Activated CD4-positive, alpha-beta T cell treated with anti-CD3 and anti-CD28 coated beads, Interleukin-2, amount 10 ng/mL, durations not matched to agents 24 days and 14 days (primary cell): ENCODE results near the gene RNF6. TPM values are rescaled to one million over a fixed set of nuclear protein-coding genes. Genes with fewer than 3 reads are reported as not detected.
A peak's percentile ranks its signal among the peaks of the same experiment; 100 is the strongest.
"Not testable (repeated sequence)": the region's sequence is repeated elsewhere in the genome, so short reads cannot be mapped to it uniquely, and the experiment has no call there.

Experiments
- DNase-seq: peaks from one replicate; pipeline ENCODE4 v3.0.0; 2022
- H3K27ac Mint-ChIP-seq: one replicate; pipeline ENCODE4 v1.8.0; 2022; ENCODE audit warnings: mild to moderate bottlenecking, mixed read lengths
- H3K27me3 Mint-ChIP-seq: one replicate; pipeline ENCODE4 v1.8.0; 2022; ENCODE audit warnings: mixed read lengths
- H3K36me3 Mint-ChIP-seq: one replicate; pipeline ENCODE4 v1.8.0; 2022; ENCODE audit warnings: low read depth, mild to moderate bottlenecking, mixed read lengths
- H3K4me1 Mint-ChIP-seq: one replicate; pipeline ENCODE4 v1.8.0; 2021; ENCODE audit warnings: mixed read lengths
- H3K4me3 Mint-ChIP-seq: one replicate; pipeline ENCODE4 v1.8.0; 2022; ENCODE audit warnings: mild to moderate bottlenecking, moderate library complexity, mixed read lengths
- H3K9me3 Mint-ChIP-seq: one replicate; pipeline ENCODE4 v1.8.0; 2021; ENCODE audit warnings: mixed read lengths
- intact Hi-C: fragments of 100-400 bp; cut with micrococcal nuclease; formaldehyde crosslinking; loops from one replicate; pipeline ENCODE4 v1.15.1; 2023
- total RNA-seq: library from RNA; stranded (reverse); gene quantifications from 2 replicates; pipeline ENCODE4 v1.2.3, GENCODE V29; 2022

The RNF6 gene
- 45.8 and 53.4 TPM in 2 replicates for total RNA-seq

- peak within 1 kb of the TSS; percentile 99 for H3K27ac Mint-ChIP-seq
- H3K36me3 Mint-ChIP-seq = peaks cover 26% of the 10 kb centered on the region
- peak within 1 kb of the TSS; percentile 97 for H3K4me3 Mint-ChIP-seq
- peaks cover 33% of the 10 kb centered on the region for H3K4me1 Mint-ChIP-seq
- peaks cover 2% of the 10 kb centered on the region for H3K27me3 Mint-ChIP-seq
- intact Hi-C loops = loop anchor here (1.0 to 5.0 kb wide), 3 partner anchors 31 to 920 kb away; partner anchors contain the start of gene NUP58
- DNase-seq = peak; percentile 95
- H3K9me3 Mint-ChIP-seq = no peaks in the 10 kb centered on the region
These were observed at the start of gene RNF6 for GRCh38 chr13:26221721-26222519. Gene RNF6, minus strand, starts transcription at chr13:26222314. Its CDS starts 2,665 bp downstream, at chr13:26219649.

GRCh38 chr13:26270707-26271106, 48.6 kb upstream of the RNF6 start:
- Mint-ChIP-seq H3K36me3 (no peaks in the 10 kb centered on the region), H3K4me3 (no peak overlapping the region), H3K27ac (no peak overlapping the region), H3K9me3 (no peaks in the 10 kb centered on the region), H3K4me1 (peaks cover 5% of the 10 kb centered on the region), H3K27me3 (no peaks in the 10 kb centered on the region)
- intact Hi-C loops = no loop called here
- DNase-seq = no peak

DNA sequence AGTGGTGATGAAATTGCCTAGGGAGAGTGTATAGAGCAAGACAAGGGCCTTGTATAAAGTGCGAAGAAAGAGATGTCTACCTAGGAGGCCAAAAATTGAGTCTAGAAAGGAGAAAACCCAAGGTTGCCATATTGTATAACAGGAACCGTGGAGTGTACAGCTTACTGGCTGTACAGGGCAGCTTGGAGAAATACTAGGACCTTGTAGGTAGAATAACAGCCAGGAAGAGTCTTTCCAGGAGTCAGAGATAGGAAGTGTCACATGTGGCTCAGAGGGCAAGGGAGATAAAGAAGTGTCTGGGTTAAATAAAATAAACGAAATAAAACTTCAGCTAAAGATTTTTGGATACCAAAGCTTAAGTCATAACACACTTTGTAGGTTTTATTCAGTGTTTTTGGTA, 44.2 kb upstream of the RNF6 start:
- no peaks in the 10 kb centered on the region for H3K36me3 Mint-ChIP-seq
- H3K27me3 Mint-ChIP-seq = no peaks in the 10 kb centered on the region
- no peak for DNase-seq
- H3K27ac Mint-ChIP-seq = no peak overlapping the region
- no peaks in the 10 kb centered on the region for H3K9me3 Mint-ChIP-seq
- intact Hi-C loops = no loop called here
- H3K4me3 Mint-ChIP-seq = no peak overlapping the region
- H3K4me1 Mint-ChIP-seq = peaks cover 5% of the 10 kb centered on the region

DNA sequence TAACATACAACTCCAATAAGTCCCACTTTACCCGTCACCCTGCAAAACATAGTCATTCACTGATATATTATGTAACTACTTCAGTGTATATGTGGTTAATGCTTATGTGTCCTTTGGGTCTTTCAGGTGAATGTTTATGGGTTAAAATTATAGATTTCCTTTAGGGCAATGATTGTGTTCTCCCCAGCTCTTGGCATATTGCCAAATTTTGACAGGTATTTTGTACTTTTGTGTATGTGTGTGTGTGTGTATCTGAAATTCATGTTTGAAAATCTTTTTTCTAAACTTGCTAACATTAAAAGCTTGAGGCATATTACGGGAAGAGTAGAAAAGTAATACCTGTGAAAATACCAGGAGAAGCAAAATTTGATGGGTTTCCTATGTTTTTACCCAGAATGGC, 40.0 kb upstream of the RNF6 start:
- Mint-ChIP-seq H3K9me3 (no peaks in the 10 kb centered on the region), H3K4me3 (no peak overlapping the region), H3K27me3 (no peaks in the 10 kb centered on the region), H3K27ac (no peak overlapping the region), H3K36me3 (no peaks in the 10 kb centered on the region), H3K4me1 (peaks cover 7% of the 10 kb centered on the region)
- intact Hi-C loops = no loop called here
- DNase-seq = no peak

DNA sequence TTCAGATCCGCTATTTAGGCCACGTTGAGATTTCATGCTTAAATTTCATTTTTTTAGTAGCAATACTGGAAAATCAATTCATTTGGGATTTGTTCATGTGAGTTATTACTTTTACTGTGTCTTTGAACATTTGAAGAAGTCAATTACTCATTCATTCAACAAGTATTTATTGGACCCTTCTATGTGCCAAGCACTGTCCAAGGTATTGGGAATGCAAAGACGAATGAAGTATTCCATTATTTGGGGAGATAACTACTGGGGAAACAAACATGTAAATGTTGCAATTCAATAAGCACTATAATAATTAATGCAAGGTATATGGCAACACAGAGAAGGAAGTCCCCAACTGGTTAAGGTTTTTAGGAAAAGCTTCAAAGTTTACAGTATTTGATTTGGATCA, 37.5 kb upstream of the RNF6 start:
- Mint-ChIP-seq H3K36me3 (peaks cover 3% of the 10 kb centered on the region), H3K4me1 (peaks cover 21% of the 10 kb centered on the region), H3K9me3 (no peaks in the 10 kb centered on the region), H3K27ac (no peak overlapping the region), H3K4me3 (no peak overlapping the region), H3K27me3 (no peaks in the 10 kb centered on the region)
- no peak for DNase-seq
- intact Hi-C loops = no loop called here

DNA sequence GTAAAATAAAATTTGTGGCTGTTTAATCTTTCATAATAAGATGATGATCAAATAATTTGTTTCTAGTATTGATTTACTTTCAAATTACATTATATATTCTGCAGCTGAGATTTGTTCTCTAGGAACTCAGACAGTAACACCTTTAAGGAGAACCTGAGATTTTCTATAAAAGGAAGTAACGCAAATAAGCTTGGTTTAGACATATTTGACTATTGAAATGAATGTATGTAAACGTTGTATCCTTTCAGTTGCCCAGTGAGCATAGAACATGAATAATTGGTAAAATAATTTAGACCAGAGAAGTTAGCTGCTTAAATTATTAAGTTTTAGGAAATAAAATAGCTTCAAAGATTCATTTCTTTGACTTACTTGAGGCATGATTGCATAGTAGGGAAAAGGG, 34.9 kb upstream of the RNF6 start:
- Mint-ChIP-seq H3K9me3 (no peaks in the 10 kb centered on the region), H3K4me1 (peaks cover 28% of the 10 kb centered on the region), H3K27ac (no peak overlapping the region), H3K36me3 (peaks cover 3% of the 10 kb centered on the region), H3K4me3 (no peak overlapping the region), H3K27me3 (no peaks in the 10 kb centered on the region)
- no peak for DNase-seq
- intact Hi-C loops = no loop called here

- Mint-ChIP-seq H3K36me3 (peaks cover 3% of the 10 kb centered on the region), H3K9me3 (no peaks in the 10 kb centered on the region), H3K4me1 (peaks cover 28% of the 10 kb centered on the region), H3K4me3 (peak overlapping the region; percentile 85), H3K27ac (no peak overlapping the region), H3K27me3 (no peaks in the 10 kb centered on the region)
- intact Hi-C loops = no loop called here
- no peak for DNase-seq
These were observed 33.7 kb upstream of the RNF6 start for GRCh38 chr13:26255691-26256277.

GRCh38 chr13:26255115-26255514, 33.0 kb upstream of the RNF6 start:
- Mint-ChIP-seq H3K27ac (peak overlapping the region; percentile 69), H3K36me3 (peaks cover 3% of the 10 kb centered on the region), H3K27me3 (no peaks in the 10 kb centered on the region), H3K4me1 (peaks cover 26% of the 10 kb centered on the region), H3K4me3 (peak overlapping the region; percentile 85), H3K9me3 (no peaks in the 10 kb centered on the region)
- no peak for DNase-seq
- intact Hi-C loops = no loop called here

GRCh38 chr13:26254583-26255111, 32.5 kb upstream of the RNF6 start:
- peaks cover 24% of the 10 kb centered on the region for H3K4me1 Mint-ChIP-seq
- peaks cover 3% of the 10 kb centered on the region for H3K36me3 Mint-ChIP-seq
- no peaks in the 10 kb centered on the region for H3K27me3 Mint-ChIP-seq
- intact Hi-C loops = no loop called here
- no peaks in the 10 kb centered on the region for H3K9me3 Mint-ChIP-seq
- H3K4me3 Mint-ChIP-seq = peak overlapping the region; percentile 85
- H3K27ac Mint-ChIP-seq = peak overlapping the region; percentile 69
- peak; percentile 89 for DNase-seq

DNA sequence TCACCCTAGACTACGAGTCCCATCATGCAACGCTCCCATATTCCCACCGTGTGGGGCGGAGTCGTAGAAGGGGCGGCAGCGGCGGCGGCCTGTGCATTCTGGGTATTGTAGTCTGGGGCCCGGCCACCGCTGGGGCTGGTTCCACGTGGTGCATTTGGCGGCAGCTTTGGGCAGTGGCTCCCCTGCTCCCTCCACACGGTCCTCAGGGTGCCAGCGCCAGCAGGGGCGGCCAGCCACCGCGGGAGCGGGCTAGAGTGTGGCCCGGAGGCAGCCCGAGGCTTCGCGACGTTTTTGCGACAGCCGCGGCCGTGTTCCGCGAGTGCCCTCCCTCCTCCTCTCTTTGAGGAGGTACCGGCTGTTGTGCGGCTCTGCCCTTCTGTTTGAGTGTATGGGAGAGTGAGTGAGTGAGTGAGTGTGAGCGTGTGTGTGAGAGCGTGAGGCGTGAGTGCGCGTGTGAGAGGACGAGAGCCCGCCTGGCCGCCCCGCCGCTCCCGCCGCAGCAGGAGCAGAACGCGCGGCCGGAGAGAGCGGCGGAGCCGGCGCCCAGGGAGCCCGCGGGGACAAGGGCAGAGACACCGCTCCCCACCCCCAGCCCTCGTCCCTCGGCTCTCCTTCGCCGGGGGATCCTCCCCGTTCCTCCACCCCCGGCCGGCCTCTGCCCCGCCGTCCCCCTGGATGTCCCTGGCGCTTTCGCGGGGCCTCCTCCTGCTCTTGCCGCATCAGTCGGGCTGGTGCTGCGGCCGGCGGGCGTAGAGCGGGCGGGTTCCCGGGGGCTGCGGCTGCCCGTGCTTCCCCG, 31.9 kb upstream of the RNF6 start, which contains the start of gene CDK8:
Gene CDK8, plus strand, starts transcription at position 343 of the 796 bp plus-strand sequence. CDS start 513 bp downstream, outside the sequence.
- Mint-ChIP-seq H3K4me3 (peak within 1 kb of the TSS; percentile 85), H3K36me3 (peaks cover 3% of the 10 kb centered on the region), H3K27me3 (no peaks in the 10 kb centered on the region), H3K4me1 (peaks cover 23% of the 10 kb centered on the region), H3K27ac (peak within 1 kb of the TSS; percentile 83), H3K9me3 (no peaks in the 10 kb centered on the region)
- intact Hi-C loops = loop anchor here (1.0 kb wide), 2 partner anchors 33 to 68 kb away; no protein-coding TSS in a partner anchor
- DNase-seq = peak; percentile 96

DNA sequence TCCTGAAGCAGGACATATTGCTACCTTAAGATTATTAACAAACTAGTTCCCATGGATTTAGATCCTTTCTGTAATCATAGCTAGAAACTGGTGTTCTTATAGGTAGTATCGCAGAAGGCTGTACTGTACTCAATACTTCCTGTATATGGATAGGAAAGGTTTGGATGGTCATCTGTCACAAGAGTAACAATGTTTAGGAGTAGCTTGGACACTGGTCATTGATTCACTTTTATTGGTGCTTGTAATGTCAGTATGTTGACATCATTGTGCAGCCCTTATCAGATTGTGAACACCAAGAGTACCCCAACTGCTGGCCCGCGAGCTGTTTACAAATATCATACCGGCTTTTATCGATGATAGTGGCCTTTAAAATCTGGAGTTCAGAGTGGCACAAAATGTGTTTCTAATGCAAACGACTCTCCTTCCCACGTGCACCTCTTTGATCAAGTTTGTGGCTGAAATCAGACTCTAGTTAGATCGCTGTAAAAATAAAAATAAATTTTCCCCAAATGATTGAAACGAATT, 31.2 kb upstream of the RNF6 start:
- intact Hi-C loops = loop anchor here (1.0 kb wide), 2 partner anchors 32 to 67 kb away; no protein-coding TSS in a partner anchor
- H3K27ac Mint-ChIP-seq = peak overlapping the region; percentile 83
- no peaks in the 10 kb centered on the region for H3K27me3 Mint-ChIP-seq
- no peaks in the 10 kb centered on the region for H3K9me3 Mint-ChIP-seq
- peak overlapping the region; percentile 85 for H3K4me3 Mint-ChIP-seq
- peak; percentile 58 for DNase-seq
- H3K4me1 Mint-ChIP-seq = peaks cover 23% of the 10 kb centered on the region
- peaks cover 3% of the 10 kb centered on the region for H3K36me3 Mint-ChIP-seq

DNA sequence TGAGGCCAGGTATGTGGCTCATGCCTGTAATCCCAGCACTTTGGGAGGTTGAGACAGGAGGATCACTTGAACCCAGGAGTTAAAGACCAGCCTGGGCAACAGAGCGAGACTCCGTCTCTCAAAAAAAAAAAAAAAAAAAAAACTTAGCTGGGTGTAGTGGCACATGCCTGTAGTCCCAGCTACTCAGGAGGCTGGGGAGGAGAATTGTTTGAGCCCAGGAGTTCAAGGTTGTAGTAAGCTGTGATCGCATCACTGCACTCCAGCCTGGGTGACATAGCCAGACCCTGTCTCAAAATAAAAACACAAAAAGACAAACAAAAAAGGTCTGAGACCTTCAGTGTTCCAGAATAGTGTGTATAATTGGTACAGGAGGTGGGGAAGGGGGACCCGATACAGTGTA, 29.9 kb upstream of the RNF6 start:
- DNase-seq, intact Hi-C loops, H3K27me3 Mint-ChIP-seq, H3K27ac Mint-ChIP-seq, H3K4me3 Mint-ChIP-seq, H3K36me3 Mint-ChIP-seq, H3K9me3 Mint-ChIP-seq: not testable (repeated sequence)
- H3K4me1 Mint-ChIP-seq = peaks cover 23% of the 10 kb centered on the region

- H3K27me3 Mint-ChIP-seq = peaks cover 3% of the 10 kb centered on the region
These were observed 27.4 kb upstream of the RNF6 start for GRCh38 chr13:26249551-26249950.

More at GRCh38 chr13:26249551-26249950, 27.4 kb upstream of the RNF6 start:
- Mint-ChIP-seq H3K36me3 (no peaks in the 10 kb centered on the region), H3K27ac (no peak overlapping the region), H3K9me3 (no peaks in the 10 kb centered on the region), H3K4me1 (peaks cover 7% of the 10 kb centered on the region), H3K4me3 (no peak overlapping the region)
- DNase-seq = no peak
- intact Hi-C loops = no loop called here
